ENCODE results near the gene ZNF132. TPM values are rescaled to one million over a fixed set of nuclear protein-coding genes. Genes with fewer than 3 reads are reported as not detected.
"Not testable (repeated sequence)": the region's sequence is repeated elsewhere in the genome, so short reads cannot be mapped to it uniquely, and the experiment has no call there.

Gene ZNF132
- total RNA-seq: 4.1 and 6.9 TPM in 2 replicates

- peak; percentile 100 for DNase-seq (ENCODE audit: low read depth in 2 of 2)
Measured at GRCh38 chr19:58439576-58440554, at the start of gene ZNF132. TSS of gene ZNF132 (minus strand) at chr19:58440153. CDS start at chr19:58439821, 332 bp downstream.

- not testable (repeated sequence) for DNase-seq (ENCODE audit: low read depth in 2 of 2)
Measured at GRCh38 chr19:58484349-58484748, 44.4 kb upstream of the ZNF132 start.

- DNase-seq (ENCODE audit: low read depth in 2 of 2): no peak
Measured at GRCh38 chr19:58483776-58484175, 43.8 kb upstream of the ZNF132 start.

- DNase-seq (ENCODE audit: low read depth in 2 of 2): no peak
Measured at GRCh38 chr19:58482372-58482771, 42.4 kb upstream of the ZNF132 start.

- DNase-seq (ENCODE audit: low read depth in 2 of 2): peak in 1 of 2 donors; percentile 0
Measured at GRCh38 chr19:58480831-58481230, 40.9 kb upstream of the ZNF132 start.

GRCh38 chr19:58480481-58480830 lies 40.5 kb upstream of the ZNF132 start:
- DNase-seq (ENCODE audit: low read depth in 2 of 2): peak in 1 of 2 donors; percentile 0

- peak in 1 of 2 donors; percentile 0 for DNase-seq (ENCODE audit: low read depth in 2 of 2)
Measured at GRCh38 chr19:58479736-58480480, 40.0 kb upstream of the ZNF132 start.

GRCh38 chr19:58479303-58479702 lies 39.4 kb upstream of the ZNF132 start:
- DNase-seq (ENCODE audit: low read depth in 2 of 2): no peak

- no peak for DNase-seq (ENCODE audit: low read depth in 2 of 2)
Measured at GRCh38 chr19:58477871-58478270, 37.9 kb upstream of the ZNF132 start.

- DNase-seq (ENCODE audit: low read depth in 2 of 2): no peak
Measured at GRCh38 chr19:58477130-58477529, 37.2 kb upstream of the ZNF132 start.

GRCh38 chr19:58476498-58477015 lies 36.6 kb upstream of the ZNF132 start:
- DNase-seq (ENCODE audit: low read depth in 2 of 2): no peak

- peak; percentile 96 for DNase-seq (ENCODE audit: low read depth in 2 of 2)
Measured at GRCh38 chr19:58475714-58476497, 36.0 kb upstream of the ZNF132 start, which contains the start of gene ZNF446. TSS of gene ZNF446 (plus strand) at chr19:58476352. CDS start at chr19:58477219, 867 bp downstream.

- DNase-seq (ENCODE audit: low read depth in 2 of 2): no peak
Measured at GRCh38 chr19:58474997-58475713, 35.2 kb upstream of the ZNF132 start.

GRCh38 chr19:58474291-58474996 lies 34.5 kb upstream of the ZNF132 start:
- no peak for DNase-seq (ENCODE audit: low read depth in 2 of 2)

- no peak for DNase-seq (ENCODE audit: low read depth in 2 of 2)
Measured at GRCh38 chr19:58473775-58474174, 33.8 kb upstream of the ZNF132 start.

- DNase-seq (ENCODE audit: low read depth in 2 of 2): no peak
Measured at GRCh38 chr19:58471736-58472135, 31.8 kb upstream of the ZNF132 start.

- not testable (repeated sequence) for DNase-seq (ENCODE audit: low read depth in 2 of 2)
Measured at GRCh38 chr19:58470837-58471543, 31.0 kb upstream of the ZNF132 start.

GRCh38 chr19:58469241-58470013 lies 29.5 kb upstream of the ZNF132 start:
- no peak for DNase-seq (ENCODE audit: low read depth in 2 of 2)
